Mesothelial cell of epicardium (in vitro differentiated cells): ENCODE results near the gene ZNF248. TPM values are rescaled to one million over a fixed set of nuclear protein-coding genes. Genes with fewer than 3 reads are reported as not detected.

Experiments used
- DNase-seq, 2 experiments: peaks; one replicate each; pipeline ENCODE4 v3.0.0; 2021; ENCODE audit warnings: low spot score in 2 of 2; ENCODE audit not compliant: unreplicated experiment in 2 of 2
- H3K27ac Mint-ChIP-seq: 2 replicates; pipeline ENCODE4 v1.8.0; 2021; ENCODE audit warnings: mixed read lengths
- H3K27me3 Mint-ChIP-seq: 2 replicates; pipeline ENCODE4 v1.8.0; 2021; ENCODE audit warnings: low read depth, mixed read lengths
- H3K36me3 Mint-ChIP-seq: 2 replicates; pipeline ENCODE4 v1.8.0; 2021; ENCODE audit warnings: mixed read lengths
- H3K4me1 Mint-ChIP-seq: 2 replicates; pipeline ENCODE4 v1.8.0; 2021; ENCODE audit warnings: mixed read lengths
- H3K4me3 Mint-ChIP-seq: 2 replicates; pipeline ENCODE4 v1.8.0; 2021; ENCODE audit warnings: mild to moderate bottlenecking, moderate library complexity, mixed read lengths
- H3K9me3 Mint-ChIP-seq: 2 replicates; pipeline ENCODE4 v1.8.0; 2021; ENCODE audit warnings: mixed read lengths
- CTCF ChIP-seq: fragments of 200-600 bp; sonication (generic); IDR thresholded peaks from one replicate; pipeline ENCODE4 v1.5.0; 2021; ENCODE audit warnings: antibody characterized with exemption; ENCODE audit not compliant: unreplicated experiment
- total RNA-seq: library from RNA; stranded (reverse); gene quantifications from 3 replicates; pipeline ENCODE4 v1.2.1, GENCODE V29; 2021

ZNF248 gene
- total RNA-seq, 1 donor from 2014 or later: 15.8 TPM

GRCh38 chr10:37777056-37777455 lies 80.4 kb downstream of the ZNF248 start:
- DNase-seq: no peak
- Mint-ChIP-seq H3K27ac (no peak overlapping the region), H3K9me3 (peaks cover 44% of the 10 kb centered on the region), H3K27me3 (no peaks in the 10 kb centered on the region), H3K36me3 (no peaks in the 10 kb centered on the region), H3K4me3 (no peak overlapping the region), H3K4me1 (no peaks in the 10 kb centered on the region)
- TF ChIP-seq CTCF: no peak

DNA sequence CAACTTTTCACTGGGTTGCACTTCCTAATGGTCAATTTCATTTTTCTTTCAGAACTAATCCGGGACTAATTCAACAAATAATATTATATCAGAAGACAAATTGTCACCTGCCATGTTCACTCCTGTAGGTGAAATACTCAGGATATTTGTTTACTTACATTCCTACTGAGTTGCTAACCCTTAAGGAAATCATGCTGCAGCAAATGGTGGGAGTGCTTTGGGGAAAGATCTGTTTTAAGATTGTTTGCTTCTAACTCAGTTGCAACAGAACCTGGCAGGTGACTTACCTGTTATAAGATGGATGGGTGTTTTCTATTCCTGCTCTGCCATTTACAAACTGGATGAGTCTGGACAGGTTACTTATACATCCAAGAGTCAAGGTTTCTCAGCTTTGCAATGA lies 81.8 kb downstream of the ZNF248 start:
- Mint-ChIP-seq H3K27ac (no peak overlapping the region), H3K4me3 (no peak overlapping the region), H3K36me3 (no peaks in the 10 kb centered on the region), H3K27me3 (no peaks in the 10 kb centered on the region), H3K9me3 (peaks cover 39% of the 10 kb centered on the region), H3K4me1 (no peaks in the 10 kb centered on the region)
- no peak for DNase-seq
- no peak for TF ChIP-seq CTCF

DNA sequence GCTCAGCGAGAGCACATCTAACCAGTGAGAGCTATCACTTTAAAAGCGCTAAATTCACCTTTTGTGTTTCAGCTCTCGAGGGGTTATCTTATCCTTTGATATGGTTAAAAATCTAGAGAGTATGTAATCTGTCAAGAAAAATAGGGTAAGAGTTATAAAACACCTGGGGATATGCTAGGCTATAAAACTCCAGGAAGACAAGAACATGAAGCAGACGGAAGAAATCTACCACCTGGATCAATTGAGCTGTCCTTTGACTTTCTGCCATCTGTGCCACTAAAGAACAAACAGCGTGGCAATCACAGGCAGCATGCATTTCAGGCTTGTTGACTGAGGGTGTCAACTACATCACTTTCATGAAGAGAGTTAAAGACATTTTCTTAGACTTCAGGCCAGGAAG lies 83.1 kb downstream of the ZNF248 start:
- Mint-ChIP-seq H3K27ac (no peak overlapping the region), H3K36me3 (no peaks in the 10 kb centered on the region), H3K27me3 (no peaks in the 10 kb centered on the region), H3K4me3 (no peak overlapping the region), H3K4me1 (no peaks in the 10 kb centered on the region), H3K9me3 (peaks cover 39% of the 10 kb centered on the region)
- no peak for DNase-seq
- TF ChIP-seq CTCF: no peak

DNA sequence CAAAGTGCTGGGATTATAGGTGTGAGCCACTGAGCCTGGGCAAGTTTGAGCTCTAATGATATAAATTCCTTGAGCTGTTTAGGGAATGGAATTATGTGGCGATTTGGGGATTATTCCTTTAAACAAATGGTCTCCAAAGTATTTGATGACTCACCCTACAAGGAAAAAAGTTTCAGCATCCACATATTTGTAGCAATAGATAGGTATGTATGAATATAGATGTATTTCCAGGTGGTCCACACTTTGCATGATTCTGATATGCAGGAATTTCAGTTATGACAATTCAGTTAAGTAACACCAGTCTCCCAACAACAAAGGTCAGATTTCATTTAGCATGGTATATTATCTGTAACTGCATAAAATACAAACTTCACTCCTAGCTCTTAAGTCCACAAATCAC lies 92.2 kb downstream of the ZNF248 start:
- H3K9me3 Mint-ChIP-seq: peaks cover 60% of the 10 kb centered on the region
- no peak overlapping the region for H3K4me3 Mint-ChIP-seq
- DNase-seq: no peak
- no peak overlapping the region for H3K27ac Mint-ChIP-seq
- H3K4me1 Mint-ChIP-seq: no peaks in the 10 kb centered on the region
- no peaks in the 10 kb centered on the region for H3K27me3 Mint-ChIP-seq
- H3K36me3 Mint-ChIP-seq: peaks cover 6% of the 10 kb centered on the region
- TF ChIP-seq CTCF: no peak

DNA sequence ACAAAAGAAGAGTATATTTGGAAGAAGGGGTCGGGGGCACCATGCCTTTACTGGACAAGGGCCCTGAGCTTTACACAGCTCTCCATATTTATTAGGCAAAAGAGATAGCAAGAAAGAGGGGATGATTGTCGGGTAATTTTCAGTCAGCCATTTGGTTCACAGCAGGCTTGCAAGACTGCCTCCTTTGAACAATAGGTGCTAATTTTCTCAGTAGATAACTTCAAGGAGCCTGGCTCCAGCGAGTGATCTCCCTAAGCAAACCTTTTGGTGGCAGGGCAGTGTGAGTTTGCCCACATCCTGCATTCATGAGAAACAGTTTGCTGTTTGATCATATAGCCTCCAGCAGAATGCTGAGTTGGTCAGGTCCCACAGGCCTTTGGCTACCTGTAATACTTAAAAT lies 94.3 kb downstream of the ZNF248 start:
- H3K27me3 Mint-ChIP-seq: no peaks in the 10 kb centered on the region
- H3K4me1 Mint-ChIP-seq: no peaks in the 10 kb centered on the region
- no peak overlapping the region for H3K4me3 Mint-ChIP-seq
- DNase-seq: no peak
- H3K27ac Mint-ChIP-seq: no peak overlapping the region
- peaks cover 68% of the 10 kb centered on the region for H3K9me3 Mint-ChIP-seq
- peaks cover 8% of the 10 kb centered on the region for H3K36me3 Mint-ChIP-seq
- no peak for TF ChIP-seq CTCF

DNA sequence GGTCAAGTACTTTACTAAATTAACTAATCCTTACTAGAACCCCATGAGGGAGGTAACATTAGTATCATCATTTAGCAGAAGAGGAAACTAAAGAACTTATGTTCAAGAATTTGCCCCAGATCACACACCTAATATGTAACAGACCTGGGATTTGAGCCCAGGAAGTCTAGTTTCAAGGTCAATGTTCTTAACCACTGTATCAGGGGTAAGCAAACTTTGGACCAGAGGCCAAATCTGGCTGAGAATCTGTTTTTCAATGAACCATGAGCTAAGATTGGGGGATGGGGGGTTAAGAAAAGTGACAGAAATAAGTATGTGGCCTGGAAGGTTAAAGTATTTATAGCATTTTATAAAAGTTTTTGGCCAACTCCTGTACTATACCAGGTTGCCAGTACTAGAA lies 95.1 kb downstream of the ZNF248 start:
- Mint-ChIP-seq H3K27me3 (no peaks in the 10 kb centered on the region), H3K36me3 (peaks cover 8% of the 10 kb centered on the region), H3K4me1 (no peaks in the 10 kb centered on the region), H3K9me3 (peaks cover 72% of the 10 kb centered on the region), H3K4me3 (no peak overlapping the region), H3K27ac (no peak overlapping the region)
- DNase-seq: no peak
- TF ChIP-seq CTCF: no peak
